SJSA1 (cell line): ENCODE data around the gene L1CAM. TPM values are rescaled to one million over a fixed set of nuclear protein-coding genes. Genes with fewer than 3 reads are reported as not detected.

Experiments
- DNase-seq, 2 experiments: peaks; one replicate each; pipeline ENCODE4 v3.0.0-alpha.2; 2015 to 2020; ENCODE audit warnings: low spot score in 2 of 2, low read depth in 1 of 2
- H3K27ac ChIP-seq: fragments of 250-450 bp; sonication (Bioruptor Pico); 2 replicates; pipeline ENCODE4 v1.5.1; 2020; ENCODE audit warnings: mild to moderate bottlenecking, moderate library complexity
- H3K27me3 ChIP-seq: fragments of 250-450 bp; sonication (Bioruptor Pico); replicated peaks from 2 replicates; pipeline ENCODE4 v1.5.1; 2020; ENCODE audit warnings: mild to moderate bottlenecking, moderate library complexity
- H3K36me3 ChIP-seq: fragments of 250-450 bp; sonication (Bioruptor Pico); 2 replicates; pipeline ENCODE4 v1.5.1; 2020; ENCODE audit warnings: mild to moderate bottlenecking
- H3K4me1 ChIP-seq: fragments of 250-450 bp; sonication (Bioruptor Pico); replicated peaks from 2 replicates; pipeline ENCODE4 v1.6.1; 2021; ENCODE audit warnings: mild to moderate bottlenecking
- H3K4me3 ChIP-seq: fragments of 250-450 bp; sonication (Bioruptor Pico); 2 replicates; pipeline ENCODE4 v1.5.1; 2020; ENCODE audit warnings: mild to moderate bottlenecking
- H3K9me3 ChIP-seq: fragments of 250-450 bp; sonication (Bioruptor Pico); replicated peaks from 2 replicates; pipeline ENCODE4 v1.5.1; 2020; ENCODE audit warnings: mild to moderate bottlenecking
- total RNA-seq: library from RNA; depleted of rRNA; stranded (reverse); fragments of >200 nt; shearing (Covaris generic); gene quantifications from 2 replicates; pipeline ENCODE4 v1.2.3, GENCODE V29; 2014

L1CAM gene
- total RNA-seq, 1 experiment from 2014 or later, result 0.05 TPM

- no peaks in the 10 kb centered on the region for H3K36me3 ChIP-seq
- no peak overlapping the region for H3K4me3 ChIP-seq
- no peaks in the 10 kb centered on the region for H3K9me3 ChIP-seq
- H3K27ac ChIP-seq, result no peak overlapping the region
- no peak for DNase-seq
- no peaks in the 10 kb centered on the region for H3K27me3 ChIP-seq
- no peaks in the 10 kb centered on the region for H3K4me1 ChIP-seq
Measured at GRCh38 chrX:153864561-153865320, 21.2 kb downstream of the L1CAM start.

- Histone ChIP-seq H3K27me3 (no peaks in the 10 kb centered on the region), H3K36me3 (no peaks in the 10 kb centered on the region), H3K9me3 (no peaks in the 10 kb centered on the region), H3K27ac (no peak overlapping the region), H3K4me3 (no peak overlapping the region), H3K4me1 (no peaks in the 10 kb centered on the region)
- no peak for DNase-seq
Measured at GRCh38 chrX:153864101-153864500, 21.9 kb downstream of the L1CAM start.

GRCh38 chrX:153863251-153863991 is 22.6 kb downstream of the L1CAM start:
- no peak for DNase-seq
- H3K27me3 ChIP-seq, result no peaks in the 10 kb centered on the region
- H3K9me3 ChIP-seq, result no peaks in the 10 kb centered on the region
- H3K27ac ChIP-seq, result no peak overlapping the region
- H3K36me3 ChIP-seq, result no peaks in the 10 kb centered on the region
- no peak overlapping the region for H3K4me3 ChIP-seq
- H3K4me1 ChIP-seq, result no peaks in the 10 kb centered on the region

GRCh38 chrX:153862369-153863250 is 23.4 kb downstream of the L1CAM start:
- Histone ChIP-seq H3K4me1 (no peaks in the 10 kb centered on the region), H3K27me3 (no peaks in the 10 kb centered on the region), H3K9me3 (no peaks in the 10 kb centered on the region), H3K36me3 (no peaks in the 10 kb centered on the region), H3K27ac (no peak overlapping the region), H3K4me3 (no peak overlapping the region)
- no peak for DNase-seq

GRCh38 chrX:153861733-153862310 is 24.2 kb downstream of the L1CAM start:
- Histone ChIP-seq H3K36me3 (no peaks in the 10 kb centered on the region), H3K9me3 (no peaks in the 10 kb centered on the region), H3K4me3 (no peak overlapping the region), H3K27me3 (no peaks in the 10 kb centered on the region), H3K27ac (no peak overlapping the region), H3K4me1 (no peaks in the 10 kb centered on the region)
- no peak for DNase-seq

GRCh38 chrX:153861151-153861550 is 24.8 kb downstream of the L1CAM start:
- no peaks in the 10 kb centered on the region for H3K27me3 ChIP-seq
- H3K4me3 ChIP-seq, result no peak overlapping the region
- no peak for DNase-seq
- no peaks in the 10 kb centered on the region for H3K4me1 ChIP-seq
- no peak overlapping the region for H3K27ac ChIP-seq
- no peaks in the 10 kb centered on the region for H3K36me3 ChIP-seq
- H3K9me3 ChIP-seq, result no peaks in the 10 kb centered on the region

GRCh38 chrX:153857348-153857903 is 28.5 kb downstream of the L1CAM start:
- H3K27me3 ChIP-seq, result no peaks in the 10 kb centered on the region
- H3K9me3 ChIP-seq, result no peaks in the 10 kb centered on the region
- H3K36me3 ChIP-seq, result no peaks in the 10 kb centered on the region
- no peak for DNase-seq
- H3K27ac ChIP-seq, result no peak overlapping the region
- no peak overlapping the region for H3K4me3 ChIP-seq
- no peaks in the 10 kb centered on the region for H3K4me1 ChIP-seq

GRCh38 chrX:153854702-153855101 is 31.3 kb downstream of the L1CAM start:
- H3K36me3 ChIP-seq, result no peaks in the 10 kb centered on the region
- H3K27ac ChIP-seq, result no peak overlapping the region
- DNase-seq, result no peak
- no peaks in the 10 kb centered on the region for H3K4me1 ChIP-seq
- no peaks in the 10 kb centered on the region for H3K27me3 ChIP-seq
- no peaks in the 10 kb centered on the region for H3K9me3 ChIP-seq
- H3K4me3 ChIP-seq, result no peak overlapping the region

- Histone ChIP-seq H3K4me1 (no peaks in the 10 kb centered on the region), H3K36me3 (no peaks in the 10 kb centered on the region), H3K27ac (no peak overlapping the region), H3K9me3 (no peaks in the 10 kb centered on the region), H3K4me3 (no peak overlapping the region), H3K27me3 (no peaks in the 10 kb centered on the region)
- DNase-seq, result no peak
Measured at GRCh38 chrX:153853902-153854267, 32.1 kb downstream of the L1CAM start.

GRCh38 chrX:153853180-153853901 is 32.6 kb downstream of the L1CAM start:
- H3K9me3 ChIP-seq, result no peaks in the 10 kb centered on the region
- H3K4me3 ChIP-seq, result no peak overlapping the region
- H3K27me3 ChIP-seq, result no peaks in the 10 kb centered on the region
- no peaks in the 10 kb centered on the region for H3K36me3 ChIP-seq
- no peak overlapping the region for H3K27ac ChIP-seq
- H3K4me1 ChIP-seq, result no peaks in the 10 kb centered on the region
- DNase-seq, result no peak

GRCh38 chrX:153851981-153852380 is 34.0 kb downstream of the L1CAM start:
- no peak overlapping the region for H3K27ac ChIP-seq
- H3K36me3 ChIP-seq, result no peaks in the 10 kb centered on the region
- DNase-seq, result no peak
- H3K27me3 ChIP-seq, result no peaks in the 10 kb centered on the region
- no peak overlapping the region for H3K4me3 ChIP-seq
- no peaks in the 10 kb centered on the region for H3K9me3 ChIP-seq
- no peaks in the 10 kb centered on the region for H3K4me1 ChIP-seq

- H3K27ac ChIP-seq, result no peak overlapping the region
- no peaks in the 10 kb centered on the region for H3K4me1 ChIP-seq
- no peaks in the 10 kb centered on the region for H3K36me3 ChIP-seq
- H3K9me3 ChIP-seq, result no peaks in the 10 kb centered on the region
- H3K27me3 ChIP-seq, result no peaks in the 10 kb centered on the region
- DNase-seq, result no peak
- H3K4me3 ChIP-seq, result no peak overlapping the region
Measured at GRCh38 chrX:153848325-153848724, 37.6 kb downstream of the L1CAM start.

GRCh38 chrX:153845842-153846241 is 40.1 kb downstream of the L1CAM start:
- H3K36me3 ChIP-seq, result no peaks in the 10 kb centered on the region
- no peak overlapping the region for H3K4me3 ChIP-seq
- H3K4me1 ChIP-seq, result no peaks in the 10 kb centered on the region
- no peak overlapping the region for H3K27ac ChIP-seq
- H3K27me3 ChIP-seq, result no peaks in the 10 kb centered on the region
- no peaks in the 10 kb centered on the region for H3K9me3 ChIP-seq
- DNase-seq, result no peak
